Stimulated activated CD4-positive, alpha-beta T cell treated with anti-CD3 and anti-CD28 coated beads, Interleukin-12 subunit alpha, Interleukin-12 subunit beta, amount 100 ng/mL, for 24 hours (primary cell): ENCODE results near the gene BMAL2.

Experiments
- DNase-seq, 2 experiments: peaks; one replicate each; pipeline ENCODE4 v3.0.0-alpha.2; 2020; ENCODE audit warnings: low read depth in 2 of 2

Gene BMAL2, protein sequence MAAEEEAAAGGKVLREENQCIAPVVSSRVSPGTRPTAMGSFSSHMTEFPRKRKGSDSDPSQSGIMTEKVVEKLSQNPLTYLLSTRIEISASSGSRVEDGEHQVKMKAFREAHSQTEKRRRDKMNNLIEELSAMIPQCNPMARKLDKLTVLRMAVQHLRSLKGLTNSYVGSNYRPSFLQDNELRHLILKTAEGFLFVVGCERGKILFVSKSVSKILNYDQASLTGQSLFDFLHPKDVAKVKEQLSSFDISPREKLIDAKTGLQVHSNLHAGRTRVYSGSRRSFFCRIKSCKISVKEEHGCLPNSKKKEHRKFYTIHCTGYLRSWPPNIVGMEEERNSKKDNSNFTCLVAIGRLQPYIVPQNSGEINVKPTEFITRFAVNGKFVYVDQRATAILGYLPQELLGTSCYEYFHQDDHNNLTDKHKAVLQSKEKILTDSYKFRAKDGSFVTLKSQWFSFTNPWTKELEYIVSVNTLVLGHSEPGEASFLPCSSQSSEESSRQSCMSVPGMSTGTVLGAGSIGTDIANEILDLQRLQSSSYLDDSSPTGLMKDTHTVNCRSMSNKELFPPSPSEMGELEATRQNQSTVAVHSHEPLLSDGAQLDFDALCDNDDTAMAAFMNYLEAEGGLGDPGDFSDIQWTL

DNA sequence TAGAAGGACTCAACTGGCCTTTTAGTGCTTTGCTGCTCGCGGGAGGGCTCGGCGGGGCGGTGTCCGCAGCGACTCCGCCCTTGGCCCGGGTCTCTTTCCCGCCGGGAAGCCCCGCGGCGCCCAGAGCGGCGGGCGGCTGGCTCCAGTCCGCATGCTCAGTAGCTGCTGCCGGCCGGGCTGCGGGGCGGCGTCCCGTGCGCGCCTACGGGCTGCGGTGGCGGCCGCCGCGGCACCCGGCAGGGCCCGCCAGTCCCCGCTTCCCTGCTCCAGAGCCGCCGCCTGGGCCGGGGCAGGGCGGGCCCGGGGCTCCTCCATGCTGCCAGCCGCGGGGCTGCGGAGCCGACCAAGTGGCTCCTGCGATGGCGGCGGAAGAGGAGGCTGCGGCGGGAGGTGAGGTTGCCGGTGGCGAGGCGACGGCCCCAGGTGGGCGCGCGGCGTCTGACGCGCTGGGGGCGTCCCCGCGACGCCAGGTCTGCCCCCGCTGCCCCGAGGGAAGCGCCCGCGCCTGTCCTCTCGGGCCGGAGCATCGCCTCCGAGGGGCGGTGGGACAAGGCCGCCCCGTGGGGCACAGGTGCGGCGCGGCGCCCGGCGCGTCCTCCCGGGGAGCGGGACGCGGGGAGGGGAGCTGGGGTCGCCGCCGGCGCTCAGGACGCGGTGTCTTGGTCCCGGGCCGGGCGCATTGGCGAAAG lies at the start of gene BMAL2:
Gene BMAL2 (plus strand): TSS at position 123 of the 689 bp plus-strand sequence. CDS start 237 bp downstream, at position 360.
- DNase-seq: peak; percentile 5 to 36

DNA sequence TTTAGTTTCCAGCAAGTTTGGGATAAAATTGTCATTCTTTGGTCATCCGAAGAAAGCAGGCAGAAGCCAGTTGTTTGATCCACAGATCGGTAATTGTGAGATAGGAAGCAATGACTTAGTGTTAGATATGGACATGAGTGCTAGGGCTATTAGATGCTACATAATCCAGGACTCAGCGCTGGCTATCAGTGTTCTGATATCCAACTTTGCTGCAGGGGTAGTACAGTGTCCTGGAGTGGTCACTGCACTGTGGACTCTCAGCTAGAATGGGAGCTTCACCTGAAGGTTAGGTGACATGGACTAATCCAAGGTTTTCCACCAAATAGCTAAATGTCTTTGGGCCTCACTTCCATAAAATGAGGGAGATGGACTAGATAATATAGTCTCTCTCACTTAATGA lies 48.6 kb upstream of the BMAL2 start:
- no peak for DNase-seq

DNA sequence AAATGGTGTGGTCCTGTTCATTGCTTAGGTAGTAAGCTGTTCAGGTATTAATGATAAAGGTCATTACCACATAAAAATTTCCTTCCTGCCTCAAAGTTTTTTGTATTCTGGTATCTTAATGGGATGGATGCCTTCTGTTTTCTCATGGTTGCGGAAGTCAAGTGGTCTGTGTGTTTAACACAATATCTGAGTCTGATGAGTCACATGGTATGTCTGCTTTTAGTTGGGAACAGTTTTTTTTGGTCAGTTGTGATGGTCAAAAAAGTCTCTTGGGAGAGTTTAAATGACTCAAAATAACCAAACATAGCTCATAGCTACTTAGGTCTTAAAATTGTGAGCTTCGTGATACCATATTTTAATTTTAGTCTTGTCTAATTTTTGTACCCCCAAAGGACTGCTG lies 47.9 kb upstream of the BMAL2 start:
- DNase-seq: no peak

DNA sequence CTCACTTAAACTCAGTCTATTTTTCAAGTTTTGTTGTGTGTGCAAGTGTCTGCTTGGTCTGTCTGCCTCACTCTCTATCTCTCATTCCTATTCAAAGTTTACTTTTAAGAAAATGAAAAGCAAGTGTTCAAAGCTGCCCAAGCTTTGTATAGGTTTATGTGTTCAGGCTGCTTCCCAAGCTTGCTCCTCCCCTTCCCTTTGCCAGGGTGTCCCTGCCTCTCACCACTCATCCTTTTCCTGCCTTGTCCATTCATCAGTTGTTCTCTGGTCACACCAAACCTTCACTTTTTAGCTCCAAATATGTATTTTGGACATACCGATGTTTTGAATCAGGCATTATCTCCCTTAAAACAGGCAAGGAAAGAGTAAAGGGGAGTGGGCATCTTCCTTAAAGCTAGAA lies 47.2 kb upstream of the BMAL2 start:
- no peak for DNase-seq

DNA sequence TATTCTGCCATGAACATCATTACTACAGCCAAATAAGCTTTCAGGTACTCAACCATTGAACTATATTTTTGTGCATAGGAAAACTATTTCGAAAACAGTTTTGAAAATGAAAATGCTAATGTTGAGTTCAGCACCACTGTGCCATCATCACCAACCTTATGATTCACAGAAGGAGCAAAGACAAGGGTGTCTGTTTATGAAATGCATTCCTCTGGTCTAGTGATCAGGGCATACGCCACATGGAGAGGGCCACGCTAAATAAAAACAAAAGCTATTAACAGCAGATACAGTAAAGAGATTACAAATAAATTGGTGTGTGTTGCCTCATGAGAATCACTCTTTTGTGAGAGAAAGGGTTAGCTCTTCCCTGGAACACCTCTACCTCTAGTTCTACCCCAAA lies 43.2 kb upstream of the BMAL2 start:
- DNase-seq: no peak

DNA sequence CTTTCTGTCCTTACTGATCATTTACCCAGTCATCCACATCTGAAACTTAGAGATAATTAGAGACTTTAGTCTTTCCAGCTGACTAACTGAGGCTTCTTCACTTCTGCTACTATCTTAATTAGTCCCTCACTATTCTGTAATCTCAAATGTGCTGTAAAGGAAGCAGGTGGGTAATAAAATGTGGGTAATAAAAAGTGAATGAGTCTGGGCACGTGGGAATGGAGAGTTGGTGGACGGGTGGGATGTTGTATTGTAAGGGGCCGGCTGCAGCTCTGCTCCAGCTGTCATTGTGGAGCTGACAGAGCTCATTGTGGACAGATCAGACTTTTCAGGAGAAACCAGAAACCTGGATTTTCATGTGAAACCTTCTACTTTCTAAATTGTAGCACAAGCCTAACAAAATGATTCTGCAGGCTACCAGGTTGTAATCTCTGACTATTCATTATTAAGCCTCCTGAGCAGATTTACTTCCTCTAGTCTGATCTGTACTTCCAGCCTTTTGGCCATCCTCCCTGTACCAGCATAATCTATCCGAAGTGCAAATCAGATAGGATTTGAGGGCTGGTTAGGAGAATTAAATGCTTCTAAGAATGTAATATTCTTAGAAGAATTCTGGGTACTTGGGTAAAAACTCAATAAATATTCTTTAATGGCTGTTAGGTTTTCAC lies 42.0 kb upstream of the BMAL2 start:
- DNase-seq: no peak

DNA sequence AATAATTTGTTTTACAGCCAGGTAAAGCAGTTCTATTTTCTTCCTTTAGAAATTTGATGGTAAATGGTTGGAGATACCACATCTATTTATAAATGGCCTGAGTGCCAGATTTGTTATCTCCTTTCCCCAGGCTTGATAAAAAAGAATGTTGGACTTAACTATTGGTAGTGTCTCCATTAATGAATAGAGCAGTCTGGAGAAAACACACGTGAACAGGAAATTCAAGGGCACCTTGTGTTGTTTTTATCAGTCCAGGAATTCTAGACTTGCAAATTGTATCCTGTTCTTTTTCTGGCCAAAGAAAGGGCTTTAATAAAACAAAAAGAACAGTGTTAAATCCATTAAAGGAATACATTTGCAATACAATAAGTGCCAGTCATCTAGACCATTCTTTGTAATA lies 40.8 kb upstream of the BMAL2 start:
- no peak for DNase-seq

DNA sequence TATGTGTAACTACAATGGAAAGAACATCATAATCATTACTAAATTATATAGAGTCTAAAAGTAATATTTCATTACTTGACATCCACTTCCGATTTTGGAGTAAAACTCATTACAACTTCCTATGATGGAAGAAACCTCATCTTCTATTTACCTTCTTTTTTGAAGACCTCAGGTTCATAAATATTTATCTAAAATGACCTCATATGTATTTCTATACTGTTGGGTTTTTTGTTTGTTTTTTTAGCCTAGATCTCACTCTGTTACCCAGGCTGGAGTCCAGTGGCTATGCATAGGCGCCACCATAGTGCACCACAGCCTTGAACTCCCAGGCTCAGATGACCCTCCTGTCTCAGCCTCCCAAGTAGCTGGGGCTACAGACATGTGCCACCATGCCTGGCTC lies 39.9 kb upstream of the BMAL2 start:
- DNase-seq: no peak

DNA sequence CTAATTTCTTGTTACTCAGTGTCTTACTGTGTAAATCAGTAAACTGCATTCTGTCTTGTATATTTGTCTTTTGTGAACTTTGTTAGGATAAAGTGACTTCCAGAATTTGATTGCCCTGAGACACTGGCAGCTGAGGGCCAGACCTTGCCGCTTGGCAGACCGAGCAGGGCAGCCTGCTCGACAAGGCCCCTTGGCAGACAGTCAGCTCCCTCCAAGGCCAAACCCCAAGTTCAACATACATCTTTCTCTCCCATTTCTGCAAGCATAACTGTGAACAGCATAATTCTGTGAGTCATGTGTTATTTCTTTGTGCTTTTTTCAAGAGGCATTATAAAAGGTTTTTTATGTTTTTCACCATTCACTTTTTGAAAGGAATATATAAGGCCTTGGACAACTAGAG lies 39.2 kb upstream of the BMAL2 start:
- no peak for DNase-seq

DNA sequence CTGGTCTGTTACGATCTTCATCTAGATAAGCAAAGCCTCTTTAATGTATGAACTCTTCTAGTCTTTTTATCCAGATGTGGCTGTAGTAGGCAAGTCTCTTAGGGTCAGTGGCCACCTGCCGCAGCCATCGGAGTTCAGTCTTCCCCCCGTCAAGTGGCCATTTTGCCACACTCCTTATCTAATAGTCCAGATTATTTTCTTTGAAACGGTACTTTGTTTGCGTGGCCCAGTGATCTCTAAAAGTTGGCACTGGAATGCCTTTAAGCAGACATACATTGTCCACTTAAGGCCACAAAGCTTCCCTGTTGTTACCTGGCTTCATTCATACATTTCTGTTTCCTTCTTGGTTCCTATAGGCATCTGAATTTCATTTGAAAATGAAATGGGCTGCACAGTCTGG lies 36.0 kb upstream of the BMAL2 start:
- no peak for DNase-seq

DNA sequence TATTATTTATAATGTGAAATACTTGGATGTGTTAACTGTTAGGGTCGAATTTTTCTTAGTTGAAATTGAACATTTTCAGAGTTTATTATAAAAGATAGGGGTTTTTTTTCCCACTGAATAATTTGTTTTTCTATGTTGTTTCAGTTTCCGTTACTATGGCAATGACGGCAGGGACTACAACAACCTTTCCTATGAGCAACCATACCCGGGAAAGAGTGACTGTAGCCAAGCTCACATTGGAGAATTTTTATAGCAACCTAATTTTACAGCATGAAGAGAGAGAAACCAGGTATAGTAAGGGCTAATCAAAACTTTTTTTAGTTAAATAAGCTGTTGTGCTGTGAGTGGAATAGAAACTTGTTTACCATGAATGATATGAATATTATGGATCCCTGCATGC lies 35.1 kb upstream of the BMAL2 start:
- DNase-seq: no peak

DNA sequence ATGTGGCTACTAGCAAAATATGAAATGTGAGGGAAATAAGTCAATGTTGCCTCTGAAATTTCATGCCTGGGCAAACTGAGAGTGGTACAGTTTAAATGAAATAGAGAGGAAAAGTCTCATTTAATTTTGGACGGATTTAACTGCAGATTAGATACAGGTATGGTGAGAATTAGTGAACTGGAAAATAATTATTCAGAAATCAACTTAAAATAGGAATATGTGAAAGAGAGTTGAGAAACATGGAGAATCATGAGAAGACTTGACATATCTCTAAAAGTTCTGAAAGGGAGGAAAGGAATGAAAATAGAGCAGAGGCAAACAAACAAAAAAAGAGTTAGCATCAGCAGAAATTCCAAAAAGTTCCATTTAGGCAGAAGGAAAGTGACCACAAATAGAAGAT lies 33.5 kb upstream of the BMAL2 start:
- DNase-seq: no peak

DNA sequence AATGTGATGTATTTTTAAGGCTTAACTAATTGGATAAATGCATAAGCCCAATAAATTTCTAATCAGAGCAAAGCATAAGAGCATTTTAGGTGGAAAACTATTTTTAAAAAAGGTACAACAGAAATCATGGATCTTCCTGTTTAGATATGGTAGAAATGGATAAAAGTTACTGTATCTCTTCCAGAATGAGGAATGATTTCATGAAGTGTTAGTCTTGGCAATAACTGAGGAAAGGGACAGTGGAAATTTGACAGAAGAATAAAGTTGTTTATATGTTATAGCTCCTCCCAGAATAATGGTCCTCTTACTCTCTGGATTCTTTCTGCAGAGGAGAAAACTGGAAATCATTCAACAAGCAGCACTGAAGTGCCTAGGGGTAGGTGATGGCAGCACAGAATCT lies 32.4 kb upstream of the BMAL2 start:
- DNase-seq: no peak

DNA sequence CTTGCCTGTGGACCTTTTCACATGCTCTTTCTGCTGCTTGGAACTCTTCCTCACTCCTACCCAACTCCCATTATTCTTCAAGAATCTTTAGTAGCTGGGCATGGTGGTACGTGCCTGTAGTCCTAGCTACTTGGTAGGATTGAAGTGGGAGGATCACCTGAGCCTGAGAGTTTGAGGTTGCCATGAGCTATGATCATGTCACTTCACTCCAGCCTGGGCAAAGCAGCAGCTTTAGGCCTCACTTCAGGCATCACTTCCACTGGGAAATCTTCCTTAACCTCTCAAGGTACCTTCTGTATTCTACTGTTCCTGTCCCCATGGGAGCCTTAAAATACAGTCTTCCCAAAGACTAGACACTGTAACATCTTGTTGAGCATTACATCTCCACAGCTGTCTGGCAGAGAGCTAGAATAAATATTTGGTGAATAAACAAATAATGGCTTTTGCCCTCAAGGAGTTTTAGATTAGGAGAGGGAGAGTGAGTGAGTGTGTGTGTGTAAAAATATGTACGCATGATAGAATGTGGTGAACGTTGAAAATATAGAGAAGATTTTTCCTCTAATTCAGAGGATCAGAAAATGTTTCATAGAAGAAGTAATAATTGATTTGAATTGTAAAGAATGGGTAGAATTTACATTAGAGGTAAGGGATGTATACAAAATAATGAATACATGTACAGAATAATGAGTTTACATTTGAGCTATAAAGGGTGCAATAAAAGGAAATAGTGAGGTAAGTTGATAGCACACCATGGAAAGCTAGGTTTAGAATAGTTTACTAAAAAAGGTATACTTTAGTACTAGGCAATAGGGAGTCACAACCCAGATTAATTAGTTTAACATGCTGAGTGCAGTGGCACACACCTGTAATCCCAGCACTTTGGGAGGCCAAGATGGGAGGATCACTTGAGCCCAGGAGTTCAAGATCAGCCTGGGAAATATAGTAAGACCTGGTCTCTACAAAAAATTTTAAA lies 29.2 kb upstream of the BMAL2 start:
- no peak for DNase-seq

DNA sequence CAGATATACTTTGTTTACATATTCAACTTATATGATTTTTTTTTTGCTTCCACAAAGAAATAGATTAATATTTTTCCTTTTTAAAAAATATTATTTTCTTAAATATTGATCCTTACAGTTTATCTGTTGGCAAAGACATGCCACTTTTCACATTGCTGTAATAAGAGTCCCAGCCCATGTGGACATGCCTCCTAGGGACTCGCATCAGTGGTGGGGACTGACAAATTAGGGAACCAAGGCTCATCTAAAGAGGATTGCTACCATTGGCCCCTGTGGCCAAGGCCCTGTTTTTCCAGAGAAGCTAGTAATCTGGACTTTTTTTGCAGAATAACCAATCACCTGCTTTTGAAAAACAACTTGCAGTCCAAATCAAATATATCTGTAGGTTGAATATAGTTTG lies 27.8 kb upstream of the BMAL2 start:
- DNase-seq: no peak

DNA sequence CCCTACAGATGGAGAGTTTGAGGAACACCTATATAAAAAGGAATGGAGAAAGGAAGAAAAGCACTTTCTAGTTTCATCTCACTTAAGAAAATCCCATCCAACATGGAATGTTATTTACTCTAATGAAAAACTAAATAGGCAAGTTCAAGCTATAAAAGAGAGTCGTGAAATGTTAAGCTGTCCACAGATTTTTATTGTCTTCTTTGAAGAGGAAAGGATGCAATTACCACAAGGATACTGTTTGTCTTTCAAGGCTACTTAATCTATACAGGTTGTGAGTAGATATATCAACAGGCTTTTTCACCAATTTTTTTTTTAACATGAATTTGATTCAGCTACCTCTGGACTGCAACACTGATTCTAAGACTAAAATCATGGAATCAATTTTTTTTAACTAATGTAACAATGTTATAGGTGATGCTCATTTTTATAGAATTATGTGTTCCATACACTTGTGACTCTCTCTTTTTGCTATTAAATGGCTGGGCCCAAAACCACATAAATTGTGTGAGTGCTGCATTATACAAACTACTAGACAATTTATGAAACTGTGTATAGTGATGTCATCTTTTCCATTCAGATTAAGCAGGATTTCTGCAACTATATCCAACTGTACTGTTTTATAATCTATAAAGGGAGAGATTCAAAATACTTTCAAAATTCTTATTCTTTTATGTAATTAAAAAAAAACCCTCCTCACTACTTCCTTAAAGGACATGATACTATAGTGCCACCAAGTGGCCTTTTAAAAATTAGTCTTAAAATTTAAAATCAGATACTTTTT lies 26.8 kb upstream of the BMAL2 start:
- no peak for DNase-seq

DNA sequence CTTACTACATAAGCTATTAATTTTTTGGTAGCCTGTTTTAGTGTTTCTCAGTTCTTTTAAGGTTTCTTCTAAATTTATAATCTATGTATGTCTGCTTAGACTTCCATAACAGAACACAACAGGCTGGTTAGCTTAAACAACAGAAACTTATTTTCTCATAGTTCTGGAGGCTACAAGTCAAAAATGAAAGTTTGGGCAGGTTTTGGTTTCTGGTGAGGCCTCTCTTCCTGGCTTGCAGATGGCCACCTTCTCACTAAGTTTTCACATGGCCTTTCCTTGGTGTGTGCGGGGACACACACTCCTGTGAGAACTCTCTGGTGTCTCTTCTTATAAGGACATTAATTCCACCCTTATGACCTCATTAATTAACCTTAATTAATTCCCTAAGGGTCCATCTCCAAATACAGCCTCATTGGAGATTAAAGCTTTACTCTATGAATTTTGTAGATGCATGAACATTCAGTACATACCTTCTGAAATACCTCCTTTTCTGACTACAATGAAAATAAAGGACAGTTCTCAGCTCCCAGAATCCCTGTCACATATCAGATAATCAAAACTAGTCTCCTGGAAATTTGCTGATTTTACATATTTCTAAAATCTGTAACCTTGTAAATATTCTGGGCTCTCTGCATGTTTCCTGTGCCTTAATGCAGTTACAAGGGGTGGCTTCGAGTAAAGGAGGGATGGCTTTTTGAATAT lies 23.2 kb upstream of the BMAL2 start:
- no peak for DNase-seq

DNA sequence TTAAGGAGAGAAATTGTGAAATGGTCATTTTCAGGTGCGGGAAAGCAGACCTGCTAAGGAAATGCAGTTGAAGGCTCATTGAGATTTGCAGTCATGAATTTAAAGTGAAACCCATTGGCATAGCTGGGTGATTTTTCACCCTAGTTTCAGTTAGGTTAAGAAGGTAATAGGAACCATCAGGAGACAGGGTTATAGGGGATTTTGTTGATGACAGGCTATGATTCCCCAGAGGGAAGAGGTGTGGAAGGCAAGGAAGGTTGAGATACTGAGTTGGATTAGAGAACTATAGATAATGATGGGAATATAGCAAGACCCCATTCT lies 22.7 kb upstream of the BMAL2 start:
- no peak for DNase-seq

DNA sequence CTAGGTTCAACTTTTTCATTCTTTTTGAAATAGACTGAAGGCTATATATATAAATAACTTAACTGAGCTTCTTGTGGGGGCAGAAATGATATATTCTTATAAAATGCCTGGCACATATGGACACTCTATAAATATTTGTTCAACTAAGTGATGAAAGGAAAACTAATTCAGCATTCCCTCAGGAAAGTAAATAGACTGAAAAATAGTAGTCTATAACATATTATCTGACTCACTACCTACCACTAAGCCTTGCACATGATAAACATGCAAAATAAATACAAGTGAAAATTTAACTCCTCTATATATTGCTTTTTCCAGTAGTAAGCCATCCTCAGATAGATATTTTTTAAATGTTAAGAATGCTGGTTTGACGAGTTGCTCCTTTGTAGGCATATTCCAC lies 15.7 kb upstream of the BMAL2 start:
- no peak for DNase-seq

DNA sequence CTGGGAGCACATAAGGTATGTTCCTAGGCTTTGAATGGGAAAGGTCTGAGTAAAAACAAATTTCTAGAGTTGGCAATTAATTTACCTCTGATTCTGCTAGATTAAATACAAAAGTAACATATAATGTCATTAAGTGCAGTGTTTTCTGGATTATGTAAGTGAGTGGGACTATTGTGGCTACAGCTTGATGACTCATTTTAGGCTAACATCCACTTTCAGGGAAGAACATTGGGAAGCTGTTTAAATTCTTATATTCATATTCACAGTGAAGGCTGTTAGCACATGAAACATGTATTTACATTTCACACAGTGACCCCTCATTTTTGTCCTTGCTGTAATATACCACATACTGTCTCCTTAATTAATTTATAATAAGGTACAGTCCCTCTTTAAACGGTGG lies 13.2 kb upstream of the BMAL2 start:
- no peak for DNase-seq
